GM19455 (cell line): ENCODE results near the gene TSKU.

Experiments used
- ATAC-seq: cut with Tn5 transposase; IDR thresholded peaks from one replicate; pipeline ENCODE4 v1.9.1; 2021; ENCODE audit not compliant: unreplicated experiment

TSKU gene

GRCh38 chr11:76752321-76753143 lies 30.6 kb upstream of the TSKU start:
- no peak for ATAC-seq

GRCh38 chr11:76753449-76753848 lies 29.7 kb upstream of the TSKU start:
- no peak for ATAC-seq

GRCh38 chr11:76753950-76754349 lies 29.2 kb upstream of the TSKU start:
- no peak for ATAC-seq

- ATAC-seq, result no peak
These were observed 26.8 kb upstream of the TSKU start for GRCh38 chr11:76756341-76756741.

GRCh38 chr11:76758311-76758710 lies 24.8 kb upstream of the TSKU start:
- no peak for ATAC-seq

- ATAC-seq, result no peak
These were observed 24.1 kb upstream of the TSKU start for GRCh38 chr11:76759092-76759491.

GRCh38 chr11:76759517-76759916 lies 23.6 kb upstream of the TSKU start:
- ATAC-seq, result no peak

GRCh38 chr11:76760236-76760635 lies 22.9 kb upstream of the TSKU start:
- ATAC-seq, result no peak

GRCh38 chr11:76761718-76762355 lies 21.3 kb upstream of the TSKU start:
- ATAC-seq, result no peak

GRCh38 chr11:76762356-76762752 lies 20.8 kb upstream of the TSKU start:
- ATAC-seq, result no peak

- ATAC-seq, result no peak
These were observed 20.1 kb upstream of the TSKU start for GRCh38 chr11:76762867-76763572.

- no peak for ATAC-seq
These were observed 19.4 kb upstream of the TSKU start for GRCh38 chr11:76763573-76764346.

- ATAC-seq, result no peak
These were observed 18.1 kb upstream of the TSKU start for GRCh38 chr11:76764941-76765665.

GRCh38 chr11:76765863-76766350 lies 17.2 kb upstream of the TSKU start:
- no peak for ATAC-seq

GRCh38 chr11:76766521-76766920 lies 16.6 kb upstream of the TSKU start:
- ATAC-seq, result no peak

GRCh38 chr11:76767659-76768058 lies 15.5 kb upstream of the TSKU start:
- no peak for ATAC-seq

- no peak for ATAC-seq
These were observed 14.9 kb upstream of the TSKU start for GRCh38 chr11:76768088-76768908.

- ATAC-seq, result no peak
These were observed 14.1 kb upstream of the TSKU start for GRCh38 chr11:76768909-76769560.
